LoVo (cell line): Measurements from ENCODE around the gene FBXW11.
A peak's percentile ranks its signal among the peaks of the same experiment; 100 is the strongest.

Experiments used
- DNase-seq: peaks from one replicate; pipeline ENCODE4 v3.0.0-alpha.2; 2016; ENCODE audit warnings: low spot score

FBXW11 gene

GRCh38 chr5:171840711-171841522, 165.5 kb downstream of the FBXW11 start:
- no peak for DNase-seq

DNA sequence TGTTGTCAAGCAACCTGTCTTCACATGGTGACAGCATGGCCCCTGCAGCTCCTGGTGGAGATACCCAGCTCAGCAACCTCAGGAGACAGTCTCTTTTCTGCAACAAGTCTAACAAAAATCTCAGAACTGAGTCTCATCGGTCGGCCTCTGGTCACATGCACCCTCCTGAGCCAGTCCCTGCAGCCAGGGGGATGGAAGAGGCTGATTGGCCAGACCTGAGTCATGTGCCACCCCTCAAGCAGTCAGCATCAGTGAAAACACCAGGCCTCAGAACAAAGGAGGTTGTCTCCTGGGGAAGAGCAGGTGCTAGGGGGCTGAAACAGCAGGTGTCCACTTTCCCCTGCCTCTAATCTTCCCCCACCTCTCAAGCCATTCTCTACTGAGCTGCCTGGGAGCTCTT, 166.4 kb downstream of the FBXW11 start:
- DNase-seq, result no peak

DNA sequence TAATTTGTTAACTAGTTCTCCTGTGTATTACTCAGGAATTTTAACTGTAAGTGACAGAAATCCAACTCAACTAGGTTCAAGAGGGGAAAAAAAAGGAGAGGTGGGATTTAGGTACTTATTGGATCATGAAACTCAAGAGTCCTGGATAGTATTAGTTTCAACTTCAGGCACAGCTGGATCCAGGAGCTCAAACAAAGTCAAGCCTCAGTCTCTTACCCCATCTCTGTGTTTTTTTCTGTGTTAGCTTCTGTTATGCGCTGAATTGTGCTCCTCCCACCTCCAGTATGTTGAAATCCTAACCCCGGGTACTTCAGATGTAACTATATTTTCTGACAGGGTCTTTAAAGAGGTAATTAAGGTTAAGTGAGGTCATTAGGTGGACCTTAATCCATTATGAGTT, 167.3 kb downstream of the FBXW11 start:
- DNase-seq, result no peak

DNA sequence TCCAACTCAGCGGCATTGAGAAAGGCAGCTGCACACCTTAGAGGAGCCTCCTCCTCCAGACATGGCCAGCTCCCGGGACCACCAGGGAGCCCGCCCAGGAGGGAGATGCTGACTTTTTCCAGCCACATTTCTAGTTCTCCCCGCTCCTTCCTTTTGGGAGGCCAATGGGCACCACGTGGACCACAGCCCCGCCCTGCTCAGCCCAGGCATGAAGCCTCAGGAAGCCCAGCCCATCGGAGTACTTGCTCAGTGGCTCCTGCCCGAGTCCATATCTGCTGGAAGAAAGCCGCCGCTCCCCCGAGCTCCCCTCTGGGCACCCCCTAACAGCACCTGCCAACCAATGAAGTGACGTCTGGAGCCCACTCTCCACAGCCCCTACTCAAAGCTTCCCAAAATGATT, 168.4 kb downstream of the FBXW11 start:
- no peak for DNase-seq

DNA sequence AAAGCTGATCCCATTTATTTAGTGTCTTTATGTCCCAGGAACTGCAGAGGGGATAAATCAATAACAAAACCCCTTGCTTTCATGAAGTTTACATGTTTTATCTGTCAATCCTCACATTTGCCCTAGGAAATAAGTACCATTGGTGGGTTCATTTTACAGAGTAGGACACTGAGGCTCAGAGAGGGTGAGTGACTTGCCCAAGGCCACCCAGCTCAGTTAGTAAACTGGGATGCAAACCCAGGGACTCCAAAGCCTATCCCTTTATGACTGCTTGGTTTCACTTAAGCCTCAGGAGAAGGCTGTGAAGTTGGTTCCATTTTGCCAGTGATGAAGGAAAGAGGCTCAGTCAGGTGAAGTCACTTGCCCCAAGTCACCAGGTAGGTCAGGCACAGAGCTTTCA, 168.9 kb downstream of the FBXW11 start:
- DNase-seq, result no peak

- no peak for DNase-seq
These were observed 171.4 kb downstream of the FBXW11 start for GRCh38 chr5:171835066-171835465.

DNA sequence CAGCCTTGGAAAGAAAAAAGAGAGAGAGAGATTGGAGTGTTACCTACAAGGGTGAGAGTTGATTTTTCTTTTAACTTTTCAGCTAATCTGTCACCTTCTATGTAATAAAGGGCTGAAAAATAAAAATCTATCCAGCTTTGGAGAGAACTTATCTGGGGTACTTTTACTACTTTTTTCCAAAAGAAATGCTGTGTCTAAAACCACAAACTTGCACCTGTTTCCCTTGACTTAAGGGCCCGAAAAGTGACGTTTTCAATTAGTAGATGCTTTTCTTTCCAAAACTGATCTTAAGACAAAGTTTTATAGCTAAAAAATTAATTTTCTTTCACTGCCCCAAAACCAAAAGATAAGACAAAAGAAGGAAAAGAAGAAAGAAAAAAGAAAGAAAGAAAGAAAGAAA, 172.0 kb downstream of the FBXW11 start:
- DNase-seq, result no peak

DNA sequence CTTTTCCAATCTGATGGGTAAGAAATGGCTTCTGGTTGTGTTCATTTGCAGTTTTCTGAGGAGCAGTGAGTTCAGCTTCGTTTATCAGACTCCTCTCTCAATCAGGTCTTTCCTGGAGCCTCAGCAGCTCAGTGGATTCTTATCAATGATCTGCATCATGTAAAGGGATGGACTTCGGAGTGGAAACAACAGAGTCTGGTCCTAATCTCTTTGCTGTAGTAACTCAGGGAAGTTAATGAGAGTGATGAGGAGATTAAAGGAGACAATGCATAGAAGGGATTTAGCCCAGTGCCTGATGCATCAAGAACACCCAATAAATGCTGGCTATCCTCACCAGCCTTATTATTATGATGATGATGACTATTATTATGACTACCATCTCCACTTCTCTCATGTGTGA, 173.7 kb downstream of the FBXW11 start:
- DNase-seq, result no peak

- peak; percentile 57 for DNase-seq
These were observed 175.8 kb downstream of the FBXW11 start for GRCh38 chr5:171830686-171831085.

DNA sequence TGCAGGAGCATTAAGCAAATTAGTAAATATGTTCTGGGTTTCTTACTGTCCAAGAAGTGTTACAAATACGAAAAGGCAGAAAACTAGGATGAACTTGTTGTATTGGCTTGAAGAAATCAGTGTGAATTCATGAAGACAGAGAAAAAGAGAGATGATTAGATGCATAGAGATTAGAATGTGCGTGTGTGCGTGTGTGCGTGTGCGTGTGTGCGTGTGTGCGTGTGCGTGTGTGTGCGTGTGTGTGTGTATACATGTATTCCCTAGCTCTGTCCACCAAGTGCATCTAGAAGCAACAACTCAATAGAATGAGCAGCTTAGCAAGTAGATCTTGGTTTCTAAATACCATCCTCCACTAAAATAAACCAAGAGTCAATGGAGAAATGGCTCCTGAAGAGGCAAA, 179.3 kb downstream of the FBXW11 start:
- no peak for DNase-seq

- no peak for DNase-seq
These were observed 180.3 kb downstream of the FBXW11 start for GRCh38 chr5:171826132-171826531.

- no peak for DNase-seq
These were observed 181.4 kb downstream of the FBXW11 start for GRCh38 chr5:171825051-171825450.

GRCh38 chr5:171823269-171823668, 183.2 kb downstream of the FBXW11 start:
- peak; percentile 65 for DNase-seq

DNA sequence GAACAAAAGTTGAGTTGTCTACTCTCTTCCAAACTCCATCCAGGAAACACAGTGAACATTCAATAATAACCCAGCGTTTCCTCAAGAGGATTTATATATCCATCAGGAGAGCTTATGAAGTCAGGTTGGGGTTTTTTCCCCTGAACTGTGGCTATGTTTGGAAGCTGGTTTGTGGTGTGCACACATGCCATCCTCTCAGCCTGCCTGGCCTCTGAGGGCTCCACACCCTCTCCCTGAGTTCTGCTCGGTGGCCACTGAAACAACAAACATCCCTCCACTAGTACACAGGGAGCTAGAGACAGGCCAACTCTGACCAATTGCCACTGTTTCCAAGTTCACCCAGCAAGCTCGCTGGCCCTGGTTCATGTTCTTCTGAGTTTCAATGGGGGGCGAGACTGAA, 185.2 kb downstream of the FBXW11 start:
- DNase-seq, result no peak

DNA sequence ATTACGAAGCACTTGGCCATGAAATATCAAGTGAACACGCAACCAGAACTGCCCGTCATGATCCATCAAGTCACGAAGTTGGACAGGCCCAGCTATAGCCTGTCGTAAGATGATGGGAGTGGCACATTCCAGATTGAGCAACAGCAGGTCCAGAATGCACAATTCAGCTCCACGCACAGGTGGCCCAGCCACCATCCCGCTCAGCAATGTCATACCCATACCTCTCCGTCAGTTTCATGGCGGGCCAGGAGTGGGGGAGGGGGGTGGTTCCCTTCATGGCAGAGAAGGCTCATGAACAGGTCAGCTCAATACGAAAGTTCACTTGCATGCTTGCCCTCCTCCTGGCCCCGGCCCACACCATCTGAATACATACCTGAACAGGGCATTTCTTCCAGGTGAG, 185.9 kb downstream of the FBXW11 start:
- DNase-seq, result no peak

- DNase-seq, result no peak
These were observed 189.8 kb downstream of the FBXW11 start for GRCh38 chr5:171816666-171817065.

GRCh38 chr5:171813813-171814490, 192.5 kb downstream of the FBXW11 start:
- DNase-seq, result no peak

DNA sequence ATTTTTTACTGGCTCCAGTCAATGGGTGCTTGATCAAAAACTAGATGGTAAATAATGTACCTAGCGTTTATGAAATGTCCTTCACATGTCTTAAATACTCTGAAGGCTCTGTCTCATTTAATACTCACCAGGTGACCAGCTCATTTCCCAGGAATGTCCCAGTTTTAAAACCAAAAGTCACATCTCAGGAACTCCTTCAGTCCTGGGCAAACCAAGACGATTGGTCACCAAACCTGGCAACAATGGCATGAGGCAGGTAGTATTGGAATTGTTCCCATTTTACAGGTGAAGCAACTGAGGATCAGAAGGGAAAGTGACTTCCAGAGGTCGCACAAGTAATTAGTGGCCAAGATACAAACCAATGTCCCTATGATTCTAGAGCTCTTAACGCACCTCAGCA, 193.2 kb downstream of the FBXW11 start:
- no peak for DNase-seq
